Fibroblast of mammary gland (primary cell): ENCODE results near the gene LMNTD2.
"Not testable (repeated sequence)": the region's sequence is repeated elsewhere in the genome, so short reads cannot be mapped to it uniquely, and the experiment has no call there.

Experiments used
- DNase-seq: peaks from one replicate; pipeline ENCODE4 v3.0.0-alpha.2; 2010; ENCODE audit warnings: low read depth
- H3K4me3 ChIP-seq: 2 replicates; pipeline ENCODE4 v1.5.1; 2011; ENCODE audit warnings: low read depth, mild to moderate bottlenecking, low read length, moderate library complexity; ENCODE audit not compliant: control insufficient read depth
- CTCF ChIP-seq: conservative IDR thresholded peaks from 2 replicates; pipeline ENCODE4 v1.5.1; 2011; ENCODE audit warnings: low read depth, low read length, inconsistent platforms; ENCODE audit not compliant: control insufficient read depth, insufficient read depth

The LMNTD2 gene

GRCh38 chr11:574632-575312 lies 14.2 kb upstream of the LMNTD2 start:
- no peak for TF ChIP-seq CTCF
- peak overlapping the region; percentile 49 for H3K4me3 ChIP-seq
- no peak for DNase-seq

DNA sequence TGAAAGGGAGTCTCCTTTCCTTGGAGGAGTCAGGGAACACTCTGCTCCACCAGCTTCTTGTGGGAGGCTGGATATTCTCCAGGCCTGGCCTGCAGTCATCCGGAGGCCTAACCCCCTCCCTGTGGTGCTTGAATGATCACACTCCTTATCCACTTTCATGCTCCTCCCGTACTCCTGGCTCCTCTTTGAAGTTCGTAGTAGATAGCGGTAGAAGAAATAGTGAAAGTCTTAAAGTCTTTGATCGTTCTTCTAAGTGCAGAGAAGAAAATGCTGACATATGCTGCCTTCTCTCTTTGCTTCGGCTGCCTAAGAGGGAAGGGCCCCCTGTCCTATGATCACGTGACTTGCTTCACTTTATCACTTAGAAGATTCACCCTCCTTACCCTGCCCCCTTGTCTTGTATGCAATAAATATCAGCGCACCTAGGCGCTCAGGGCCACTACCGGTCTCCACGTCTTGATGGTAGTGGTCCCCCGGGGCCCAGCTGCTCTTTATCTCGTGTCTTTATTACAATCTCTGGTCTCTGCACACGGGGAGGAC lies 13.6 kb upstream of the LMNTD2 start:
- DNase-seq, H3K4me3 ChIP-seq: not testable (repeated sequence)

DNA sequence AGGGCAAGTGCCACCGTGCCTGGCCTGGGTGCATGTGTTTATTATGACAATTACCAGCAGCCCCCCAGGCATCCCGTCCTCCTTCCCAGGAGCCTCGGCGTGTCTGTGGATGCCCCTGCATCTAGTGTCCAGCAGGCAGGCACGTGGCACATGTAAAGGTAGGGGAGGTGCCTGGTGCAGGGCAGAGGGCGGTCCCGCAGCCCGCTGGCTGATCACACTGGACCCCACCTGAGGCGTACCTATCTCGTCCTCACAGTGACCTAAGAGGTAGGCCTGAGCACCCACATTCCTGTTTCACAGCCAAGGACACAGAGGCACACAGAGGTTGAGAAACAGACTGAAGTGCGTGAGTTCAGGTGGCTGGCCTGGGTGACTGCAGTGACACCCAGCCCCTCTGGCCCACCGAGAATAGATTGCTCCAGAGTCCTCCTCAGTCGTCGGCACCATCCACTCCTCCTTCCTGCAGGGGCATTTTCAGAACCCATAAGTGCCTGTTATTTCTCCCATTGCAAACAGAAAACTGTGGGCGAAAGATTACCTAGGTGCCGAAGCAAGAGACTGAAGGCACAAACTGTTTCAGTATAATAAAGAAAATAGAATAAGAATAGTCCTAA lies 12.7 kb upstream of the LMNTD2 start:
- TF ChIP-seq CTCF = no peak
- H3K4me3 ChIP-seq = no peak overlapping the region
- DNase-seq = no peak

DNA sequence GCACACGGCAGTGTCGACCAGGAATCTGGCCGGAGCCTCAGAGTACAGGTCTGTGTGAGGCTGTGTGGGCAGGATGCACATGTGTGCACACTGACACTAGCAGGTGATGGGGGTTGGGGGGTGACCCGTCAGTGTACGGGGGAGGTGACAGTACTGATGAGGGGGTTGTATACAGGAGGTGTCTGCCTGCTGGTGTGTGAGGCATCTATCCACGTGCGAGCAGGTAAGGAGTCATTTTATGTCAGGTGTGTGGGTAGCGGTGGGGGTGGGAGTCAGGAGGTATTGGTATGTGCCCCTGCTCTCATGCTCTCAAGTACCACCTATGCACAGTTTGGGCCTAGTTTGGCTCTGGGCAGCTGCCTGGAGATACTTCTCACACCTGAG lies 11.3 kb upstream of the LMNTD2 start:
- DNase-seq = no peak
- no peak overlapping the region for H3K4me3 ChIP-seq
- no peak for TF ChIP-seq CTCF

DNA sequence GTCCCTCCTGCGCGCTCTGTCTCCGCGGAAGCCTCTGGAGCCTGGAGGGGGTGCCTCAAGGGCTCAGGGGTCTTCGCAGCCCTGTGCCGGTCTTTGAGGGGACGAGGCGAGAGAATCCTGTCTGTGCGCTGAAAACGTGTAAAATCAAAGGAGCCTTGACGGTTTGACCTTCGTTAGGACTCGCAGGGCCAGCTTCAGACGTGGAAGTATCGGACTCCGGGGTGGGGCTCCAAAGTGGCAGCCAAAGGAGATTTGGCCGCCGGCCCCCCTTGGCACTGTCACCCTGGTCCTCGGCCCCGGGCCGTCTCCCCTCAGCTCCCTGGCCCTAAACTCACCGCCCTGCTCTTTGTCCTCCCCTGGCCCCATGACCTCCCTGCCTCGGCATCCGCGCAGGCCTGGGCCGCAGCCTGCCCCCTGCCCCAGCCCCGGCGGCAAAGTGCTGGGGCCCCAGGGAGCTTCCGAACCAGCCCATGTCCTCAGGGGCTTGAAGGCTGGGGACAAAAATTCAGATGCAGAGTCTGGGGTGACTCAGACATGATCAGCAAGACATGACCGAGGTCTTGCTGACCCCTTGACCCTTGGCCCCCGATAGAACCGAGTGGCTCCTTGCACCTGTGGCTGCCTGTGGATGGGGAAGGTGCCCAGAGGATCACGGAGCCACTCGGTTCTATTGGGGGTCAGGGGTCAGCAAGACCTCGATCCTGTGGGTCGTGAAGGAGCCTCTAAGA lies 8.8 kb upstream of the LMNTD2 start:
- no peak for DNase-seq
- peak overlapping the region; percentile 40 for H3K4me3 ChIP-seq
- TF ChIP-seq CTCF = no peak

- DNase-seq = peak; percentile 78
- H3K4me3 ChIP-seq = peak overlapping the region; percentile 40
- TF ChIP-seq CTCF = no peak
These were observed 8.0 kb upstream of the LMNTD2 start for GRCh38 chr11:568306-569157.
